ENCODE measurements around the gene DNAAF5. TPM values are rescaled to one million over a fixed set of nuclear protein-coding genes. Genes with fewer than 3 reads are reported as not detected.

Gene DNAAF5
- total RNA-seq, 1 donor from 2014 or later, result 30.7 TPM

DNA sequence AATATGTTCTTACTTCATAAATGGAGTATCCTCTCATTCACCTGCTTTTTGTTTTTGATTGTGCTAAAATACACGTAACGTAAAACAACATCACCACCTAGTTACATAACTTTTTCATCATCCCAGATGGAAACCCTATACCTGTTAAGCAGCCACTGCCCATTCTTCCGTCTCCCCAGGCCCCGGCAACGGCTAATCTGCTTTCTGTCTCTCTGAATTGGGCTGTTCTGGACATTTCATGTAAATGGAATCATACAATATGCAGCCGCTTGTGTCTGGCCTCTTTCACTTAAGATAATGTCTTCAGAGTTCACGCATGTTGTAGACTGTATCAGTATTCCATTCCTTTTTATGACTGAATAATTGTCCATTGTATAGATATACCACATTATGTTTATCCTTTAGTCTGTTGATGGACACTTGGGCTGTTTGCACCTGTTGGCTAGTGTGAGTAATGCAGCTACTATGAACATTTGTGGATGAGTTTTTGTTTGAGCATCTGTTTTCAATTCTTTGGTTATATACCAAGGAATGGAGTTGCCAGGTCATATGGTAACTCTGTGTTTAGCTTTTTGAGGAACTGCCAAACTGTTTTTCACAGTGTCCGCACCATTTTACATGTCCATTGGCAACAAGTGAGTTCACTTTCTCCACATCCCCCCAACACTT, 91.7 kb downstream of the DNAAF5 start:
- H3K9me3 Mint-ChIP-seq (ENCODE audit: unreplicated experiment), result no peaks in the 10 kb centered on the region
- H3K4me1 Mint-ChIP-seq (ENCODE audit: unreplicated experiment), result peaks cover 40% of the 10 kb centered on the region
- H3K4me3 Mint-ChIP-seq (ENCODE audit: unreplicated experiment), result peak overlapping the region; percentile 98
- peak overlapping the region; percentile 97 for H3K27ac Mint-ChIP-seq (ENCODE audit: unreplicated experiment)
- peaks cover 21% of the 10 kb centered on the region for H3K36me3 Mint-ChIP-seq (ENCODE audit: low read depth, unreplicated experiment)
- TF ChIP-seq, protein P1, sequence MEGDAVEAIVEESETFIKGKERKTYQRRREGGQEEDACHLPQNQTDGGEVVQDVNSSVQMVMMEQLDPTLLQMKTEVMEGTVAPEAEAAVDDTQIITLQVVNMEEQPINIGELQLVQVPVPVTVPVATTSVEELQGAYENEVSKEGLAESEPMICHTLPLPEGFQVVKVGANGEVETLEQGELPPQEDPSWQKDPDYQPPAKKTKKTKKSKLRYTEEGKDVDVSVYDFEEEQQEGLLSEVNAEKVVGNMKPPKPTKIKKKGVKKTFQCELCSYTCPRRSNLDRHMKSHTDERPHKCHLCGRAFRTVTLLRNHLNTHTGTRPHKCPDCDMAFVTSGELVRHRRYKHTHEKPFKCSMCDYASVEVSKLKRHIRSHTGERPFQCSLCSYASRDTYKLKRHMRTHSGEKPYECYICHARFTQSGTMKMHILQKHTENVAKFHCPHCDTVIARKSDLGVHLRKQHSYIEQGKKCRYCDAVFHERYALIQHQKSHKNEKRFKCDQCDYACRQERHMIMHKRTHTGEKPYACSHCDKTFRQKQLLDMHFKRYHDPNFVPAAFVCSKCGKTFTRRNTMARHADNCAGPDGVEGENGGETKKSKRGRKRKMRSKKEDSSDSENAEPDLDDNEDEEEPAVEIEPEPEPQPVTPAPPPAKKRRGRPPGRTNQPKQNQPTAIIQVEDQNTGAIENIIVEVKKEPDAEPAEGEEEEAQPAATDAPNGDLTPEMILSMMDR (IDR thresholded peaks at IDR 0.05; ENCODE audit: unreplicated experiment), result peak; percentile 72
- DNase-seq (ENCODE audit: low spot score), result no peak
- peaks cover 11% of the 10 kb centered on the region for H3K27me3 Mint-ChIP-seq (ENCODE audit: unreplicated experiment)

DNA sequence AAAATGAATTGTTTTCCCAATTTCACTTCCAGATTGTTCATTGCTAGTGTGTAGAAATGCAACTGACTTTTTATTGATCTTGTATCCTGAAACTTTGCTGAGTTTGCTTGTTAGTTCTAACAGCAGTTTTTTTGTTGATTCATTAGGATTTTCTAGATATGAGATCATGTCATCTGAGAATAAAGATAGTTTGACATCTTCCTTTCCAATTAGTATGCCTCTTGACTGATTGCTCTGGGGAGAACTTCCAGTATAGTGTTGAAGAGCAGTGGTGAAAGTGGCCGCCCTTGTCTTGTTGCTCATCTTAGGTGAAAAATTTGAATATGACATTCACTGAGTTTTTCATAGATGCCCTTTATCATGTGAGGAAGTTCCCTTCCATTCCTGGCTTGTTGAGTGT, 93.8 kb downstream of the DNAAF5 start:
- no peak overlapping the region for H3K4me3 Mint-ChIP-seq (ENCODE audit: unreplicated experiment)
- H3K4me1 Mint-ChIP-seq (ENCODE audit: unreplicated experiment), result peaks cover 45% of the 10 kb centered on the region
- TF ChIP-seq, protein P1 (IDR thresholded peaks at IDR 0.05; ENCODE audit: unreplicated experiment), result no peak
- no peak overlapping the region for H3K27ac Mint-ChIP-seq (ENCODE audit: unreplicated experiment)
- DNase-seq (ENCODE audit: low spot score), result no peak
- H3K36me3 Mint-ChIP-seq (ENCODE audit: low read depth, unreplicated experiment), result peaks cover 25% of the 10 kb centered on the region
- no peaks in the 10 kb centered on the region for H3K9me3 Mint-ChIP-seq (ENCODE audit: unreplicated experiment)
- H3K27me3 Mint-ChIP-seq (ENCODE audit: unreplicated experiment), result peaks cover 10% of the 10 kb centered on the region

DNA sequence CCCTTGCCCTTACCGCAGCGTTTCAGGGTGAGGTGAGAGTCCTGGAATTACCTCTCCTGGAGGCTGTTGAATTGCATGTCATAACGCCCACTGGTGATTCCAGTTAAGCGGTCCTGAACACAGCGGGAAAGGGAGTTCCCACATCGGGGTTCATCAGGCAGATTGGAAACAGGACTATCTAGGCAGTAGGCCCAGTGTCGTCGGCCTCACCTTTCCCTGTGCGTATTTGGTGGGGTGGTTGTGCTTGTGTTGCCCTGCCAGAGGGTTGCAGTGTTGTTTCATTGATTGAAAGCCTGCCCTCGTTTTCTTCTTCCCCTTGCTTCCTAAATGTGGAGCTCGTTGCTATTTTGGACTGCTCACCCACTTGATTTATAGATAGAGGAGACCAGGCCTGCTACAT, 95.2 kb downstream of the DNAAF5 start:
- TF ChIP-seq, protein P1 (IDR thresholded peaks at IDR 0.05; ENCODE audit: unreplicated experiment), result no peak
- no peak for DNase-seq (ENCODE audit: low spot score)
- Mint-ChIP-seq H3K9me3 (ENCODE audit: unreplicated experiment) (no peaks in the 10 kb centered on the region), H3K4me1 (ENCODE audit: unreplicated experiment) (peaks cover 53% of the 10 kb centered on the region), H3K36me3 (ENCODE audit: low read depth, unreplicated experiment) (peaks cover 26% of the 10 kb centered on the region), H3K4me3 (ENCODE audit: unreplicated experiment) (no peak overlapping the region), H3K27me3 (ENCODE audit: unreplicated experiment) (peaks cover 8% of the 10 kb centered on the region), H3K27ac (ENCODE audit: unreplicated experiment) (peak overlapping the region; percentile 8)

DNA sequence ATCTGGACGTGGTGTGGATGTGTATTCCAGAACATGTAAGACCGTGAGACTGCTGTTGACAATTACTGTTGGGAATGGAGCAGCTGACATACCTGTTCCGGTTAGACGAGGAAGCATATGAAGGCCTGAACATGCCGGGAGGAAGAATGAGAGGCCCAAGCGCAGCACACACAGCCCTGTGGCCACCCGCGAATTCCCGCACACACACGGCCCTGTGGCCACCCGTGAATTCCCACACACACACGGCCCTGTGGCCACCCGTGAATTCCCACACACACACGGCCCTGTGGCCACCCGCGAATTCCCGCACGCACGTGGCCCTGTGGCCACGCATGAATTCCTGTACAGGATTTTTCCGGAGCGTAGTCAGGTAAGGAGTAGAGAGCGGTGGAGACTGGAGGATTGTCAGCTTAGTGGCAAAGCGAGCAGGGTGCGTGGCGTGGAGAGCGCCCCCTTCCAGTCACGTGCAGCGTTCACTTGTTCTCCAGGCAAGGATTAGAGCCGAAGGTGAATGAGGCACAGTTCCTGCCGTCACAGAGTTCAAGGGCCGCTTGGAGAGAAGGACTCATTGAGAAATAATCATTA, 96.3 kb downstream of the DNAAF5 start:
- peak overlapping the region; percentile 80 for H3K27ac Mint-ChIP-seq (ENCODE audit: unreplicated experiment)

More for the DNA sequence above, 96.3 kb downstream of the DNAAF5 start:
- DNase-seq (ENCODE audit: low spot score), result no peak
- TF ChIP-seq, protein P1 (IDR thresholded peaks at IDR 0.05; ENCODE audit: unreplicated experiment), result peak; percentile 34
- no peaks in the 10 kb centered on the region for H3K9me3 Mint-ChIP-seq (ENCODE audit: unreplicated experiment)
- peaks cover 52% of the 10 kb centered on the region for H3K4me1 Mint-ChIP-seq (ENCODE audit: unreplicated experiment)
- peaks cover 19% of the 10 kb centered on the region for H3K36me3 Mint-ChIP-seq (ENCODE audit: low read depth, unreplicated experiment)
- H3K4me3 Mint-ChIP-seq (ENCODE audit: unreplicated experiment), result peak overlapping the region; percentile 27
- peaks cover 3% of the 10 kb centered on the region for H3K27me3 Mint-ChIP-seq (ENCODE audit: unreplicated experiment)

All from endothelial cell (in vitro differentiated cells).